ENCODE results near the gene DHRS11. TPM values are rescaled to one million over a fixed set of nuclear protein-coding genes. Genes with fewer than 3 reads are reported as not detected.

The DHRS11 gene
- total and polyA plus RNA-seq, 10 of the 15 experiments (the other 5 are each of a cell fraction or from before 2014, with no cell fraction given): 3.4 to 23.0 (median 14.5) TPM

- Histone ChIP-seq H3K4me3 (no peak overlapping the region), H4K20me1 (ENCODE audit: control insufficient read depth, insufficient read depth) (no peaks in the 10 kb centered on the region), H2AFZ (ENCODE audit: control insufficient read depth, low read depth, low read length) (no peak overlapping the region), H3K4me2 (ENCODE audit: control insufficient read depth, insufficient read depth) (no peak overlapping the region), H3K9me3 (replicated peaks; ENCODE audit: control insufficient read depth, insufficient read depth, low read length) (no peaks in the 10 kb centered on the region), H3K36me3 (ENCODE audit: control insufficient read depth in 2 of 2, insufficient read depth in 2 of 2, low read length in 1 of 2) (peaks cover 15 to 16% of the 10 kb centered on the region in 2 experiments), H3K79me2 (ENCODE audit: control insufficient read depth, insufficient read depth, low read length) (no peaks in the 10 kb centered on the region), H3K27me3 (replicated peaks in 1 of 2; ENCODE audit: control insufficient read depth in 2 of 2, insufficient read depth in 2 of 2, low read length in 1 of 2) (no peaks in the 10 kb centered on the region), H3K4me1 (ENCODE audit: control insufficient read depth, insufficient read depth, low read length) (no peaks in the 10 kb centered on the region), H3K27ac (ENCODE audit: control insufficient read depth, insufficient read depth) (no peak overlapping the region), H3K9ac (ENCODE audit: control insufficient read depth, insufficient read depth, low read length) (no peak overlapping the region)
- RAD21 ChIA-PET (ENCODE audit: unreplicated experiment): interaction anchor here (2.0 kb wide), 1 partner anchor 18 kb away, joined by 4 read pairs; the partner anchor contains the start of gene MRM1
- 100% methylated on average over 1 of the region's 1 CpG for WGBS (ENCODE audit: insufficient coverage, insufficient replicate concordance, low lambda C conversion rate, missing lambda C conversion rate)
- in situ Hi-C loops (cut with MboI) (no loop called here), intact Hi-C loops (cut with micrococcal nuclease; ENCODE audit: unreplicated experiment) (no loop called here)
- DNase-seq (ENCODE audit: low read depth, low spot score) (no peak), ATAC-seq (no peak), FAIRE-seq (no peak)
- BruUV-seq (replicated peaks): no TSS peak
- SMC1A ChIA-PET (ENCODE audit: uncharacterized antibody, unreplicated experiment): no interaction called here
- POLR2A ChIA-PET: no interaction called here
- no peak for TF ChIP-seq EZH2 (IDR thresholded peaks at IDR 0.05; ENCODE audit: borderline replicate concordance, control insufficient read depth, low read depth, low read length)
- TF ChIP-seq POLR2AphosphoS2 (IDR thresholded peaks at IDR 0.05; ENCODE audit: low read depth, low read length): no peak
- no peak for TF ChIP-seq SMC3 (IDR thresholded peaks at IDR 0.05; ENCODE audit: borderline replicate concordance, low read length)
- TF ChIP-seq CREB1 (IDR thresholded peaks at IDR 0.05; ENCODE audit: low read depth): no peak
- no peak for TF ChIP-seq CBFB (IDR thresholded peaks at IDR 0.05; ENCODE audit: low read depth)
- no peak for TF ChIP-seq BMI1 (IDR thresholded peaks at IDR 0.05; ENCODE audit: borderline replicate concordance)
- no peak for TF ChIP-seq YBX1 (IDR thresholded peaks at IDR 0.05)
- TF ChIP-seq SREBF1 (IDR thresholded peaks at IDR 0.05; ENCODE audit: low read length): no peak
- no peak for TF ChIP-seq MTA3 (IDR thresholded peaks at IDR 0.05; ENCODE audit: borderline replicate concordance, low read length)
- no peak for TF ChIP-seq NRF1 (conservative IDR thresholded peaks at IDR 0.05; ENCODE audit: low read depth, low read length)
- no peak for TF ChIP-seq CHD1 (IDR thresholded peaks at IDR 0.05; ENCODE audit: low read depth, low read length)
- TF ChIP-seq RELA (IDR thresholded peaks at IDR 0.05; ENCODE audit: borderline replicate concordance, partially characterized antibody): no peak
- TF ChIP-seq MEF2B (IDR thresholded peaks at IDR 0.05; ENCODE audit: partially characterized antibody, poor library complexity, severe bottlenecking): no peak
- TF ChIP-seq, protein P1, sequence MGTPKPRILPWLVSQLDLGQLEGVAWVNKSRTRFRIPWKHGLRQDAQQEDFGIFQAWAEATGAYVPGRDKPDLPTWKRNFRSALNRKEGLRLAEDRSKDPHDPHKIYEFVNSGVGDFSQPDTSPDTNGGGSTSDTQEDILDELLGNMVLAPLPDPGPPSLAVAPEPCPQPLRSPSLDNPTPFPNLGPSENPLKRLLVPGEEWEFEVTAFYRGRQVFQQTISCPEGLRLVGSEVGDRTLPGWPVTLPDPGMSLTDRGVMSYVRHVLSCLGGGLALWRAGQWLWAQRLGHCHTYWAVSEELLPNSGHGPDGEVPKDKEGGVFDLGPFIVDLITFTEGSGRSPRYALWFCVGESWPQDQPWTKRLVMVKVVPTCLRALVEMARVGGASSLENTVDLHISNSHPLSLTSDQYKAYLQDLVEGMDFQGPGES (IDR thresholded peaks at IDR 0.05): no peak
- TF ChIP-seq RB1 (IDR thresholded peaks at IDR 0.05; ENCODE audit: borderline replicate concordance): no peak
- no peak for TF ChIP-seq POU2F2 (IDR thresholded peaks at IDR 0.05; ENCODE audit: borderline replicate concordance, low read depth, low read length)
- CTCF ChIA-PET: interaction anchor here (1.4 kb wide), 1 partner anchor 33 kb away, joined by 4 read pairs; no protein-coding TSS in a partner anchor
Observed at GRCh38 chr17:36583787-36584186, 7.9 kb upstream of the DHRS11 start.
